Neural cell (in vitro differentiated cells): Measurements from ENCODE around the gene ACTA2. TPM values are rescaled to one million over a fixed set of nuclear protein-coding genes. Genes with fewer than 3 reads are reported as not detected.

Source experiments
- H2AFZ ChIP-seq: fragments of 200-600, 300-800 bp; sonication (generic), shearing (Covaris generic); 2 replicates; pipeline ENCODE4 v1.6.0; 2014; ENCODE audit warnings: low read depth, mild to moderate bottlenecking, antibody characterized with exemption, low read length, moderate library complexity
- H3F3A ChIP-seq: fragments of 200-600 bp; shearing (Covaris generic); 2 replicates; pipeline ENCODE4 v1.6.1; 2016; ENCODE audit warnings: mild to moderate bottlenecking, moderate library complexity, mixed read lengths, antibody characterized with exemption, low read length; ENCODE audit not compliant: insufficient read depth, poor library complexity, severe bottlenecking
- H3K27ac ChIP-seq: fragments of 200-600, 300-800 bp; sonication (generic), shearing (Covaris generic); 2 replicates; pipeline ENCODE4 v1.5.1; 2014; ENCODE audit warnings: mild to moderate bottlenecking, low read length, moderate library complexity
- H3K27me3 ChIP-seq: fragments of 300-800, 200-600 bp; sonication (generic), shearing (Covaris generic); 2 replicates; pipeline ENCODE4 v1.6.0; 2014; ENCODE audit warnings: mild to moderate bottlenecking, low read depth, low read length, moderate library complexity; ENCODE audit not compliant: insufficient read depth
- H3K36me3 ChIP-seq: fragments of 300-800, 200-600 bp; sonication (generic), shearing (Covaris generic); 2 replicates; pipeline ENCODE4 v1.5.1; 2014; ENCODE audit warnings: mild to moderate bottlenecking, antibody characterized with exemption, low read length, moderate library complexity; ENCODE audit not compliant: insufficient read depth
- H3K4me2 ChIP-seq: fragments of 300-800, 200-600 bp; sonication (generic), shearing (Covaris generic); 2 replicates; pipeline ENCODE4 v1.6.0; 2014; ENCODE audit warnings: mild to moderate bottlenecking, low read length
- H3K4me3 ChIP-seq: fragments of 300-800, 200-600 bp; sonication (generic), shearing (Covaris generic); 2 replicates; pipeline ENCODE4 v1.5.1; 2014; ENCODE audit warnings: mild to moderate bottlenecking, low read length, moderate library complexity
- H3K79me2 ChIP-seq: fragments of 200-600 bp; shearing (Covaris generic); replicated peaks from 2 replicates; pipeline ENCODE4 v1.6.0; 2014; ENCODE audit warnings: mild to moderate bottlenecking, low read length, moderate library complexity; ENCODE audit not compliant: insufficient read depth
- H3K9ac ChIP-seq: fragments of 300-800, 200-600 bp; sonication (generic), shearing (Covaris generic); 2 replicates; pipeline ENCODE4 v1.6.1; 2016; ENCODE audit warnings: mild to moderate bottlenecking, low read length, mixed read lengths
- H3K9me2 ChIP-seq: fragments of 200-600 bp; shearing (Covaris generic); 2 replicates; pipeline ENCODE4 v1.6.1; 2016; ENCODE audit warnings: mild to moderate bottlenecking, low read length, mixed read lengths; ENCODE audit not compliant: insufficient read depth
- H3K9me3 ChIP-seq: fragments of 200-600, 300-800 bp; sonication (generic), shearing (Covaris generic); 2 replicates; pipeline ENCODE4 v1.6.1; 2016; ENCODE audit warnings: mild to moderate bottlenecking, mixed run types, low read length, moderate library complexity, mixed read lengths
- H4K20me1 ChIP-seq: fragments of 200-600 bp; shearing (Covaris generic); 2 replicates; pipeline ENCODE4 v1.6.1; 2016; ENCODE audit warnings: mild to moderate bottlenecking, mixed run types; ENCODE audit not compliant: insufficient read depth
- EP300 ChIP-seq: fragments of 450-650 bp; conservative IDR thresholded peaks from 2 replicates; pipeline ENCODE4 v1.6.1; 2014; ENCODE audit warnings: antibody characterized with exemption, mild to moderate bottlenecking, moderate library complexity; ENCODE audit not compliant: poor library complexity, severe bottlenecking
- EZH2 ChIP-seq: fragments of 200-600, 300-800 bp; shearing (Covaris generic), sonication (generic); IDR thresholded peaks from 2 replicates; pipeline ENCODE4 v1.6.1; 2014; ENCODE audit warnings: antibody characterized with exemption, low read length, borderline replicate concordance, mild to moderate bottlenecking; ENCODE audit not compliant: insufficient read depth, poor library complexity, severe bottlenecking
- MXI1 ChIP-seq: fragments of 450-650 bp; conservative IDR thresholded peaks from 2 replicates; pipeline ENCODE4 v1.6.1; 2014; ENCODE audit warnings: antibody characterized with exemption, mild to moderate bottlenecking; ENCODE audit not compliant: poor library complexity, severe bottlenecking
- POLR2AphosphoS5 ChIP-seq: IDR thresholded peaks from 2 replicates; pipeline ENCODE4 v1.6.1; 2012
- RAD21 ChIP-seq: fragments of 450-650 bp; conservative IDR thresholded peaks from 2 replicates; pipeline ENCODE4 v1.6.1; 2014; ENCODE audit warnings: antibody characterized with exemption, mild to moderate bottlenecking, moderate library complexity
- REST ChIP-seq: IDR thresholded peaks from 2 replicates; pipeline ENCODE4 v1.6.1; 2012; ENCODE audit warnings: borderline replicate concordance
- SMC3 ChIP-seq: fragments of 450-650 bp; conservative IDR thresholded peaks from 2 replicates; pipeline ENCODE4 v1.6.1; 2014; ENCODE audit warnings: antibody characterized with exemption, mild to moderate bottlenecking, moderate library complexity; ENCODE audit not compliant: poor library complexity
- TAF1 ChIP-seq: IDR thresholded peaks from 2 replicates; pipeline ENCODE4 v1.6.1; 2012; ENCODE audit warnings: low read depth
- polyA plus RNA-seq: library from polyadenylated mRNA; depleted of rRNA; stranded (reverse); fragments of >200 nt; gene quantifications from 2 replicates; pipeline ENCODE4 v1.2.3, GENCODE V29; 2014
- TF ChIP-seq, protein P1 (sequence below): fragments of 450-650 bp; IDR thresholded peaks from 2 replicates; pipeline ENCODE4 v1.5.1; 2014; ENCODE audit warnings: antibody characterized with exemption, mild to moderate bottlenecking, moderate library complexity; ENCODE audit not compliant: poor library complexity, severe bottlenecking

The ACTA2 gene
- polyA plus RNA-seq, 1 donor from 2014 or later: 0.53 TPM

DNA sequence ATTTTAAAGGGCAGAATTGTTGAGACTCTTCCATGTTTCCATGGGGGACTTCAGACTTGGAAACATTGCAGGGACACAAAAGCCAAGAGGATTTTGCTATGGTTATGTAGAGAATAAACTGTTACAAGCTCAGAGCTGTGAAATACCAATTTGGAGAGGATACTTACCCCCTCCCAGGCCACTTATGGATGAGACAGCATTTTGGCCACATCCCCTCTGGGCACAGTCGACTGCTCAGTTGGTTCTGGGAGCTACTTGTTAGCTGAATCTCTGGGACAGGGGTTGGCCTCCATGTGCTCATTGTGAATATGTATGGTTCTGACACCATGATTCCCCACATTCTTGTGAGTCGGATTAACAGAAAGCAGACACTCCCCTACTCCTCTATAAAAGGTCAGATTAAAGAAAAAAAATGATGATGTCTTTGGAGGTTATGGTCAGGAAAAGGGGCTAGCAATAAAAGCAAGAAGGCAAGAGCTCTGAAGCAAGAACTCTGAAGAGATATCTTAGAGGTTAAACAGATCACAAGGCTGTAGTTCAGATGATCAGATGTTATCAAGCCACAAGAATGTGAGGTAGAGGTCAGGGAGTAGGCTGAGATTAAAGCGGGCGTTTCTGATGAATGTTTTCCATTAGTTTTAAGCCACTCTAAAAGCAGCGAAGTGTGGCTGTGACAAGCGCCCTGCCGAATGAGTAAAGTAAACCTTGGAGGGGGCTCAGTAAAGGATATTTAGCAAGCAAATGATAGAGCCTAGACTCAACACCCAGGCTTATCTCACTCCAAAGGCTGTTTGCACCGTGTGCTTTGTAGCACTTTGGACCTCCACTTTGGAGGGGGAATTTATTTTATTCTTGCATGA lies 55.3 kb downstream of the ACTA2 start:
- H3K9me3 ChIP-seq: no peaks in the 10 kb centered on the region
- H2AFZ ChIP-seq: no peak overlapping the region
- no peaks in the 10 kb centered on the region for H3K79me2 ChIP-seq
- no peaks in the 10 kb centered on the region for H3K9me2 ChIP-seq
- H3K27me3 ChIP-seq: no peaks in the 10 kb centered on the region
- H3K9ac ChIP-seq: no peak overlapping the region
- H3K27ac ChIP-seq: peak overlapping the region; percentile 3
- H4K20me1 ChIP-seq: no peaks in the 10 kb centered on the region
- no peaks in the 10 kb centered on the region for H3F3A ChIP-seq
- H3K4me2 ChIP-seq: no peak overlapping the region
- no peak overlapping the region for H3K4me3 ChIP-seq
- H3K36me3 ChIP-seq: no peaks in the 10 kb centered on the region
- no peak for TF ChIP-seq TAF1
- no peak for TF ChIP-seq MXI1
- no peak for TF ChIP-seq RAD21
- TF ChIP-seq, protein P1, sequence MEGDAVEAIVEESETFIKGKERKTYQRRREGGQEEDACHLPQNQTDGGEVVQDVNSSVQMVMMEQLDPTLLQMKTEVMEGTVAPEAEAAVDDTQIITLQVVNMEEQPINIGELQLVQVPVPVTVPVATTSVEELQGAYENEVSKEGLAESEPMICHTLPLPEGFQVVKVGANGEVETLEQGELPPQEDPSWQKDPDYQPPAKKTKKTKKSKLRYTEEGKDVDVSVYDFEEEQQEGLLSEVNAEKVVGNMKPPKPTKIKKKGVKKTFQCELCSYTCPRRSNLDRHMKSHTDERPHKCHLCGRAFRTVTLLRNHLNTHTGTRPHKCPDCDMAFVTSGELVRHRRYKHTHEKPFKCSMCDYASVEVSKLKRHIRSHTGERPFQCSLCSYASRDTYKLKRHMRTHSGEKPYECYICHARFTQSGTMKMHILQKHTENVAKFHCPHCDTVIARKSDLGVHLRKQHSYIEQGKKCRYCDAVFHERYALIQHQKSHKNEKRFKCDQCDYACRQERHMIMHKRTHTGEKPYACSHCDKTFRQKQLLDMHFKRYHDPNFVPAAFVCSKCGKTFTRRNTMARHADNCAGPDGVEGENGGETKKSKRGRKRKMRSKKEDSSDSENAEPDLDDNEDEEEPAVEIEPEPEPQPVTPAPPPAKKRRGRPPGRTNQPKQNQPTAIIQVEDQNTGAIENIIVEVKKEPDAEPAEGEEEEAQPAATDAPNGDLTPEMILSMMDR: no peak
- no peak for TF ChIP-seq EZH2

- H4K20me1 ChIP-seq: no peaks in the 10 kb centered on the region
- H3F3A ChIP-seq: no peaks in the 10 kb centered on the region
- H3K9me3 ChIP-seq: no peaks in the 10 kb centered on the region
- no peak for TF ChIP-seq MXI1
- no peak for TF ChIP-seq EZH2
- no peak for TF ChIP-seq POLR2AphosphoS5
- no peak for TF ChIP-seq SMC3
- TF ChIP-seq RAD21: no peak
- TF ChIP-seq, protein P1: no peak
- TF ChIP-seq TAF1: no peak
- no peak for TF ChIP-seq EP300
- no peak for TF ChIP-seq REST
- no peaks in the 10 kb centered on the region for H3K36me3 ChIP-seq
- no peak overlapping the region for H3K4me2 ChIP-seq
- H3K9ac ChIP-seq: no peak overlapping the region
- no peak overlapping the region for H3K4me3 ChIP-seq
- no peaks in the 10 kb centered on the region for H3K9me2 ChIP-seq
- H3K79me2 ChIP-seq: no peaks in the 10 kb centered on the region
- H3K27ac ChIP-seq: peak overlapping the region; percentile 3
- H2AFZ ChIP-seq: no peak overlapping the region
- no peaks in the 10 kb centered on the region for H3K27me3 ChIP-seq
Measured at GRCh38 chr10:88896372-88896993, 56.1 kb downstream of the ACTA2 start.
